Esophagus mucosa (tissue), 1 donor: ENCODE data around the gene LASP1. TPM values are rescaled to one million over a fixed set of nuclear protein-coding genes. Genes with fewer than 3 reads are reported as not detected.
"Not testable (repeated sequence)": the region's sequence is repeated elsewhere in the genome, so short reads cannot be mapped to it uniquely, and the experiment has no call there.

Source experiments
- ATAC-seq: fragments of 200-7000 bp; cut with Tn5 transposase; one replicate; pipeline ENCODE4 v1.9.1; 2020
- total RNA-seq: library from RNA; stranded (reverse); gene quantifications from one replicate; pipeline ENCODE4 v1.2.4, GENCODE V29; 2023
- donor health status: DM: yes; HTN: yes; CAD: no.

Gene LASP1
- total RNA-seq, 1 donor from 2014 or later, result 50.0 TPM

DNA sequence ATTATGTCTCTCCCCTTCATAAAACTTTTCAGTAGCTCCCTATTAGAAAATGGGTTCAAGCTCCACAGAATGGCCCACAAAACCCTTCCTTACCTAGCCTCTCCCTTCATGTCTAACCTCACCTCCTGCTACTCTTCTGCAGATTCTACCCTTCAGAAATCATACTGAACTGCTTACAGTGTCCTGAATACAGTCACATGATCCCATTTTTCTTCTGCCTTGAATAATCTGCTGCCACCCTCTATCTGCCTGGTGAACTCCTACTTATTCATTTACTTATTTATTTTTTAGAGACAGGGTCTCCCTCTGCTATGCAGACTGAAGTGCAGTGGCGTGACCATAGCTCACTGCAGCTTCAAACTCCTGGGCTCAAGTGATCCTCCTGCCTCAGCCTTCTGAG, 70.5 kb downstream of the LASP1 start:
- no peak for ATAC-seq

DNA sequence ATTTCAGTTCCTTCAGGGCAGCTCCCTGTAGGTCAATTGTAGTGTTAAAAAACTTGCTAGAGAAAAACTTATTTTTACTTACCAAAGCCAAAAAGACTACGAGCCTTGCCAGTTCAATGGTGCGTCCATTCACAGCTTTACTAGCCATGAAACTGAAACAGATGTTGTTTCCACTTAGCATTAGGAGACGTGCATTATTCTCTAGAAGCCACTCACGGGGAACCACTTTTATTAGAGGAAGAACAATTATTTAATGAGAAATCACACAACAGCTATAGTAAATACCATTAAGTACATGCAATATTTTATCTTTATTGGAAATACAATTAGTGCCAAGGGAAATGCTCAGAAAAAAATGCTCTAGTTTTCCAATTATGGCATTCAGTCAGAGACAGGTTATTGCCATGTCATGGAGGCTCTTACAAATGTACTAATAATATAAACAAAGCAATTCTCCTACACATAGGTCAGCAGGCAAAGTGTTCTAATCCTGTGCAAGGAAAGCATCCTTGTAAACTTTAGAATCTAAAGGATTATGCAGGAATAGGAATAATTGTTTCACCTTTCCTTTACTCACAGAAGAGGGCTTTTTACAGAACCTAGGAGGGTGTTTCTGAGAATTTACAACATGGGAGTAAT, 73.0 kb downstream of the LASP1 start:
- ATAC-seq, result no peak

DNA sequence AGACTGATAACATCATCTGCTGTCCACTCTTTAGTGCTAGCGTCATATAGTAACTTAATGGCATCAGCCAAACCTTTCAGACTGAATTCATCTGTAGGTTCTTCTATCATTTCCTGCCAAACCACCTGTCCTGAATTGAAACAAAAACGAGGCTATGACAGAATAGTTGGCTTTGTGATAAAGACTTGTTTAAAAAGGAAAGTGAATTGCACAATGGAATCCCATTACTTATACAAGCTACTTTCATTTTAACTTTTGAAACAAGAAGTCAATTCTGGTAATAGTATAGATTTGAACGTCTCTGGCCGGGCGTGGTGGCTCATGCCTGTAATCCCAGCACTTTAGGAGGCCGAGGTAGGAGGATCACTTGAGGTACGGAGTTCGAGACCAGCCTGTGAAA, 73.7 kb downstream of the LASP1 start:
- no peak for ATAC-seq

DNA sequence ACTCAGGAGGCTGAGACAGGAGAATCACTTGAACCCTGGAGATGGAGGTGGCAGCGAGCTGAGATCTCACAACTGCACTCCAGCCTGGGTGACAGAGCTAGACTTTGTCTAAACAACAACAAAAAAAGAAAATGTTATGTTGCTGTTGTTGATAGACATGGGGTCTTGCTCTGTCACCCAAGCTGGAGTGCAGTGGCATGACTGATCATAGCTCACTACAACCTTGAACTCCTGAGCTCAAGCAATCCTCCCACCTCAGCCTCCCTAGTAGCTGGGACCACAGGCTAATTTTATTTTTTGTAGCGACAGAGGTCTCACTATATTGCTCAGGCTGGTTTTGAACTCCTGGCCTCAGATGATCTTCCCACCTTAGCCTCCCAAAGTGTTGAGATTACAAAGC, 77.3 kb downstream of the LASP1 start:
- ATAC-seq, result no peak

DNA sequence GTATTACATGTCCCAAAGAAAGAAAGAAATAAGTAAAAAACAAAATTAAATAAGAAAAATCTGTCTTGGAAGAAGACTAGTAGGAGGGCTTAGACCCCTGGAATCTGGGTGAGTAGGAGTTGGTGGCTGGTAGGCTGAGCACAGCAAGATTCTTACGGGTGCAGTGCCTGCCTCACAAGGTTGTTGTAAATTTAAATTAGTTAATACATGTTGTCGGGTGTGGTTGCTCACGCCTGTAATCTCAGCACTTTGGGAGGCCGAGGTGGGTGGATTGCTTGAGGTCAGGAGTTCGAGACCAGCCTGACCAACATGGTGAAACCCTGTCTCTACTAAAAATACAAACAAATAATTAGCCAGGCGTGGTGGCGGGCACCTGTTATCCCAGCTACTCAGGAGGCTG, 83.9 kb downstream of the LASP1 start:
- ATAC-seq, result not testable (repeated sequence)

DNA sequence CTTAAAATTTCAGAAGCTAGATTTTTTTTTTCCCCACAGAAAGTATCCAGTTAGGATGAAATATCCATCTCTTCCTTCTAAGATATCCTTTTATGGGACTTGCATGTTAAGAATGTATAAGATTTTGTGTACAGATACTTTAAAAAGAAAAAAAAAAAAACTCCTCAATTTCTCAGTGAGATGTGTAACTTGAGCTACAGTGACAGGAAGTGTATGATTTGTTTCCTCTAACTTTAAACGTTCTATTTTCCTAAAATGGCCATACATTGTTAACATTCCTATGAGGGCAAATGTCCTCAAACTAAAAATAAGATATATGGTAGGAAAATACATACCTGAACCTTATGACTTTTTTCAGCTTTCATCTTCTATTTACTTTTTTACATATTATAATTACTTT, 88.5 kb downstream of the LASP1 start:
- ATAC-seq, result no peak

DNA sequence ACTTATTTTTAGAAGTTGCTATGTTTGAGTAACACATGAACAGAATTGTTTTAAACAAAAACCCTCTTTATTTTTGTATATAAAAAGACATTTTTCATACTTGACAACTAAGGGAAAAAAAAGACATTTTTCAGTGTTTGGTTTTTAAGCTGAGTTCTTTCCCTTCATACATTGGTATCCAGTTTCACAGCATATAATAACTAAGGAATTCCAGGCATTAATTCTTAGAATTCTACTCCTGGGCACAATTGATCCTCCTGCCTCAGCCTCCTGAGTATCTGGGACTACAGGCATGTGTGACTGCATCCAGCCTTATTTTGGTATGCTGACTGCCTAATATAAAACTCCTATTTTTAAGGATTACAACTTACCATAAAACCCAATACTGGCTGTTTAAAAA, 88.9 kb downstream of the LASP1 start:
- no peak for ATAC-seq

DNA sequence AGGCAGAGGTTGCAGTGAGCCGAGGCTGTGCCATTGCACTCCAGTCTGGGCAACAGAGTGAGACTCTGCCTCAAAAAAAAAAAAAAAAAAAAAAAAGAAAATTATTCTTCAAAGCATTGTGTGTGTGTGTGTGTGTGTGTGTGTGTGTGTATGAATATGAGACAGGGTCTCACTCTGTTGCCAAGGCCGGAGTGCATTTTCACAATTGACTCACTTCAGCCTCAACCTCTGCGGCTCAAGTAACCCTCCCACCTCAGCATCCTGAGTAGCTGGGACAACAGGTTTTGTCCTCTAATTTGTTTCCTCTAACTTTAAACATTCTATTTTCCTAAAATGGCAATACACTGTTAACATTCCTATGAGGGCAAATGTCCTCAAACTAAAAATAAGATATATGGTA, 89.7 kb downstream of the LASP1 start:
- no peak for ATAC-seq

DNA sequence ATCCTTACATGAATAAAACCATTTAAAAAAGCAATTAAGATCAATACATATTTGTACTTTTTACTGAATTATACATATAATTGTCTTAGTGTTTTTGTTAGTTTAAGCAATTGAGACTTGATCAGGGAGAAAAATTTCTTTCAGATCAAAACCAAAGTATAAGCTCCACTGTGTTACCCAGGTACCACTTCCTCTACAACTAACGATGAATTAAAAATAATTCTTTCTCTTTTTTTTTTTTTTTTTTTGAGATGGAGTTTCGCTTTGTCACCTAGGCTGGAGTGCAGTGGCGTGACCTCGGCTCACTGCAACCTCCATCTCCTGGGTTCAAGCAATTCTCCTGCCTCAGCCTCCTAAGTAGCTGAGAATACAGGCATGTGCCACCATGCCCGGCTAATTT, 90.5 kb downstream of the LASP1 start:
- no peak for ATAC-seq

DNA sequence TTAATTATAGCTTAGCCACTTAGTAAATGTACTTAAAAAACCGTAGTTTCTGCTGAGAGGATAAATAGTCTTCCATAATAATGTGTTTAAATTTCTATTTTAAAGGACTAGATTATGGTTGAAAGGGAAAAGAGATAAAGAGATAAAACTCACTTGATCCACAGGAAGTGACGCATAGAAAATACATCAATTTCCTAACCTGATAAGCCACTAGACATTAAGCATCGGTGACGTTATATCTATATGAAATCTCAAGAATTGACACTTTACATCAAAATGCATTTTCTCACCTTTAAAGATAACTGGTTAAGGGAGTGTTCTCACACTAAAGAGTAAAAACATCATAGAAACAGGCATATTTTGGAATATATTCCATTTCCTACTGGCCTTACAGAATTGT, 91.6 kb downstream of the LASP1 start:
- no peak for ATAC-seq

DNA sequence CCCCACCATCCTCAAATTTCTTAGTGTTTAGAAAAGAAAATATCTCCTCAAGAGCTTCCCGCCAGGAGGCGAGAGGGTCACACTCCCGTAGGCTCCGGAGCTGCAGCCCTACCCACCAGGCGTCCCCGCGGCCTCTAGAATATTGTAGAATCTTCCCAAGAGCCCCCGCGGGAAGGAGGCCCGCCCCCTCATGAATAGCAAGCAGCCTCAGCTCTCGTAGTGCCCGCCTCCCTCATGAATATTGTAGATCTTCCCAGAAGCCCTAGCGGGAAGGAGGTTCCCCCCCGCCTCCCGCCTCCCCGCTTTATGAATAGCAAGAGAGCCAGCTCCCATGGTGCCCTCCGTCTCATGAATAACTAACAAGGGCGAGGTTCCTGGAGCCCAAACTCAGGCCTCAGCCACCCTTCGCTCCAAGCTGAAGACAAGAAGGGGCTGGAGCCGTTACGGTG, 97.5 kb downstream of the LASP1 start, which contains the start of gene FBXO47:
FBXO47 (minus strand) TSS at position 114 of the 449 bp plus-strand sequence. CDS start 4,378 bp downstream, outside the sequence.
- ATAC-seq, result peak; percentile 89

DNA sequence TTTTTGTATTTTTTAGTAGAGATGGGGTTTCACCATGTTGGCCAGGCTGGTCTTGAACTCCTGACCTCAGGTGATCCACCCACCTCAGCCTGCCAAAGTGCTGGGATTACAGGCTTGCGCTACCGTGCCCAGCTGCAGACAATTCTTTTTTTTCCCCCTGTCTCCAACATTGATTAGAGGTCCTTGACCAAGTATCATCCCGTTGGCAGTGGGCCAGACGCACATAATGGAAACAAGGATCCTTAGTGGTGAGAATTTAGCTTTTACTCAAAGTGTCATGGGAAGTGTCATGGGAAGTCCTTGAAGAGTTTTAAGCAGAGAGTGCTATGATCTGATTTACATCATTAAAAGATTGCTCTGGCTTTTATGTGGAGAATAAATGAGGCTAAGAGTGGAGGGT, 99.4 kb downstream of the LASP1 start:
- ATAC-seq, result no peak

DNA sequence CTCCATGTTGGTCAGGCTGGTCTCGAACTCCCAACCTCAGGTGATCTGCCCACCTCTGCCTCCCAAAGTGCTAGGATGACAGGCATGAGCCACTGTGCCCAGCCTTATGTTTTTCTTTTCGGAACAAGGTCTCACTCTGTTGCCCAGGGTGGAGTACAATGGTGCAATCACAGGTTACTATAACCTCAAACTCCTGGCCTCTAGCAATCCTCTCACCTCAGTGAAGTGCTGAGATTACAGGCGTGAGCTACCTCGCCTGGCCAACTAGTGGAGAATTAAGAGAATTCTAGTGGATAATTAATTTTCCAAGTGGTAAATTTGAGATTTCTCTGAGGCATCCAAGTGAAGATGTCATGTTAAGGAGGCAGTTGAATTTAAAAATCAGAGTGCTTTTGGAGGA, 100.3 kb downstream of the LASP1 start:
- no peak for ATAC-seq

DNA sequence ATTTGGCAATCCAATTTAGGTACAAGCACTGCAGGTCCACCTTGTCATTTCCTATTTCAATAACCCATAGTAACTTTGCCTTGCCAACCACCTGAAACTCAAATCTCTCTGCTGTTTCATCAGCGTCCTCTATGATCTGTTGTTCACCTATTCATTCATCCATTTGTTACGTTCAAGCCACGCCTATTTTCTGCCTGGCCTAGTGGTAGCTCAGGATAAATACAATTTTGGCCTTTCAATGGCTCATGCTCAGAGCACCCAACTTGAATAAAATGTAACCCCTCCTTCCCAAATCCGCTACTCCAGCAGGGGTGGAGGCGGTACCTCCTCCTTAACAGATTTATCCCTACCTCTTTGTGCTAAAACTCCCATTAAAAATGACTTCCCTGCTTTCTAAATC, 100.9 kb downstream of the LASP1 start:
- ATAC-seq, result peak; percentile 10

Other genes starting within 250 kb of the LASP1 start
- gene EPOP, start 195.1 kb upstream of the LASP1 start, total RNA-seq, result 4.9 TPM
- 40.2 TPM for gene MLLT6, start 164.8 kb upstream of the LASP1 start, total RNA-seq
- gene CISD3, start 139.7 kb upstream of the LASP1 start, total RNA-seq, result 28.6 TPM
- gene PCGF2, start 121.7 kb upstream of the LASP1 start, total RNA-seq, result 18.0 TPM
- gene PSMB3, start 117.3 kb upstream of the LASP1 start, total RNA-seq, result 179 TPM
- gene PIP4K2B, start 70.5 kb upstream of the LASP1 start, total RNA-seq, result 15.1 TPM
- 10.9 TPM for gene CWC25, start 44.7 kb upstream of the LASP1 start, total RNA-seq
- gene RPL23, start 16.3 kb upstream of the LASP1 start, total RNA-seq, result 1,222 TPM
- not detected for gene FBXO47, start 97.3 kb downstream of the LASP1 start, total RNA-seq